HG03521 (cell line): ENCODE data around the gene ZSCAN20.
"Not testable (repeated sequence)": the region's sequence is repeated elsewhere in the genome, so short reads cannot be mapped to it uniquely, and the experiment has no call there.

Experiments used
- ATAC-seq: cut with Tn5 transposase; IDR thresholded peaks from one replicate; pipeline ENCODE4 v1.9.1; 2021; ENCODE audit warnings: mild to moderate bottlenecking, moderate library complexity; ENCODE audit not compliant: unreplicated experiment

ZSCAN20 gene

DNA sequence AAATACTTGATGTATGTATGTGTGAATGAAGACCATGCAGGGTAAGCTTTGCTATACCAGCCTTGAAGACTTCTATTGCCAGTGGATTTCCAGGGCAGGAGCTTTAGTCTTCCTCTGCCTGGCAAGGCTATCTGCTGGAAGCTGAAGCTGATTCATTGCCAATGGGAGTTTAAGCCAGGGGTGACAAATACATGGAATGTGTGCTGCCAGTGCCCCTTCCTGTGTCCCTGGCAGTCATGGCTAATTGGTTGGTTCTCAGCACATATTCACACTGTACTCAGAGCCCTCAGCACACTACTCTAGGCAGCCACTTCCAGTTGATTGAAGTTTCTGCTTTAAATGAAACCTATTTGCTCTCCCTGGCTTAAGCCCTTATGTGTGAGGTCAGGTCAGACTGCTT is 1.5 kb downstream of the ZSCAN20 start:
- no peak for ATAC-seq

DNA sequence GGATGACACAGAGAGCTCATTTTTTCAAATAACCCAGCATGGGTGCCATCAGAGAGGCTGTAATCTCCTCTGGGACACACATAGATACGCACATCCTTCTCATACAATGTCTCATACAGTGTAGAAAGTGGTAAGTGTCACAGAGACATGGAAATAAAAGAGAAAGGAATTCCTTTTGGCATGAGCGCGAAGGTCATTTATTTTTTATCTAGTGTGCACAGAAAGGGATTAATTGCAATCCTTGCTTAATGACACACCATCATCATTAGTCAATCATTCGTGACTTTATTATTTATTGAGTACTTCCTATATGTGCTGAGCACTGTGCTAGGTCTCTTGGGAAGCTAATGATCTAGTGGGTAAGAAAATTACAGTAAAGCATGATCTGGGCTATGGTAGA is 5.0 kb downstream of the ZSCAN20 start:
- ATAC-seq = no peak

DNA sequence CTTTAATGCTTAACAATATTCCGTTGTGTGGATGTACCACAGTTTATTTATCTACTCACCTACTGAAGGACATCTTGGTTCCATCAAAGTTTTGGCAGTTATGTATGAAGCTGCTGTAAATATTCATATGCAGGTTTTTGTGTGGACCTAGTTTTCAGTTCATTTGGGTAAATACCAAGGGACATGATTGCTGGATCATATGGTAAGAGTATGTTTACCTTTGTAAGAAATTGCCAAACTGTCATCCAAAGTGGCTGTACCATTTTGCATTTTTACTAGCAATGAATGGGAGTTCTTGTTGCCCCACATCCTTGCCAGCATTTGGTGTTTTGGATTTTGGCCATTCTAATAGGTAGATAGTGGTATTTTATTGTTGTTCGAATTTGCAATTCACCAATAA is 10.0 kb downstream of the ZSCAN20 start:
- no peak for ATAC-seq

DNA sequence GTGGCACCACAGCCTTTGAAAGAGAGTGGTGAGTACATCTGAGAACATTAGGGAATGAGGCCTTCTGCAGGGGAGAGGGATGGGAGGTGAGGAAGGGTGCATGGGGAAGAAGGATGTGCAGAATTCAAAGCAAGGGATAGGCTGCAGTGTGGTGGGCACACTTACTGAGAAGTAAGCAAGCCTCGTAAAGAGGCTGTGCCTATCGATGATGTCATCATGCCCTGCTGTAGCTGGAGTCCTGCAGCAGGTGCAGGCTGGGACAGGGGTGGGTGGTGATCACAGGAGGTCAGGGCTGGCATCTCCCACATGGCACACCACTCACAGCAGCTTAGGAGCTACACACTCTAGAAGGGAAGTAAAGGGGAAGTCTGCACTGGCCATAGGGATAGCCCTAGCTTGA is 16.2 kb downstream of the ZSCAN20 start:
- ATAC-seq = no peak

DNA sequence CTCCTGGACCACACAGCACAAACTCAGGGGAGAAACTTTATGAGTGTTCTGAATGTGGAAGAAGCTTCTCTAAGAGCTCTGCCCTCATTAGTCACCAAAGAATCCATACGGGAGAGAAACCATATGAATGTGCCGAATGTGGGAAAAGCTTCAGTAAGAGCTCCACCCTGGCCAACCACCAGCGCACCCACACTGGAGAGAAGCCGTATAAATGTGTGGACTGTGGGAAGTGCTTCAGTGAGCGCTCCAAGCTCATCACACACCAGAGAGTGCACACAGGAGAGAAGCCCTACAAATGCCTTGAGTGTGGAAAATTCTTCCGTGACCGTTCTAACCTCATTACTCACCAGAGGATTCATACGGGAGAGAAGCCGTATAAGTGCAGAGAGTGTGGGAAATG is 22.5 kb downstream of the ZSCAN20 start:
- ATAC-seq = no peak

DNA sequence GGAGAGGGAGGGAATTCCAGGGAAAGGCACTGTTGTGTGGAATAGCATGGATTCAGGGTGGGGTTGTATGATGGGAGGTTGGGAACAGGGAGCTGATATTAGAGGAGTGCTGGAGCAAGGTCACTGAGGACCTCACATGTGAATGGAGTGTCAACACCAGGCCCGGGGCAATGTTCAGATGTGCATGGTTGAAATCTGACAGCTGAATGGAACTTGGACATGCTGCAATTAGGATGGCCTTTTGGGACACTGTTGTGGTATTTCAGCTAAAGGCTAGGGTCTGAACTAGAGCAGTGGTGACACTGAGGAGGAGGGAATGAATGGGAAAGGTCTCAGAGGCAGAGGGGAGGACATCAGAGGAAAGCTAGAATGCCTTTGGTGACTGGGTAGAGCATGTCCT is 25.0 kb downstream of the ZSCAN20 start:
- no peak for ATAC-seq

DNA sequence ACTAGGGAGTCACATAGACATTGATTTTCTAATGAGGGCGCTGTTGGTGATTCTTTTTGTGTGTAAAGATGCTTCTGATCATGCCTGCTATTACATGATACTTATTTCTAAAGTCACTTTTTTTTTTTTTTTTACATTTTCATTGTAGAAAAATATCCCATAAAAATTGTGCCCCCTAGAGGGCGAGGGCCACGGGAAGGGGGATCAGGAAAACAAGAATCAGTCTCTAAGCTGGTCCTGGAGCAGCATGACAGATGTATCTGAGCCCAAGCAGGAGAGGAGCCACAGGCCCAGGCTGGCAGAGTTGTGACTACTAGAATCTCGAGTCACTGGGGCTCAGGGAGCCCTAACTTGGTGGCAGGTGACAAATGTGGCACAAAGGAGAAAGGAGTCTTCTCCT is 28.1 kb downstream of the ZSCAN20 start:
- ATAC-seq = no peak

DNA sequence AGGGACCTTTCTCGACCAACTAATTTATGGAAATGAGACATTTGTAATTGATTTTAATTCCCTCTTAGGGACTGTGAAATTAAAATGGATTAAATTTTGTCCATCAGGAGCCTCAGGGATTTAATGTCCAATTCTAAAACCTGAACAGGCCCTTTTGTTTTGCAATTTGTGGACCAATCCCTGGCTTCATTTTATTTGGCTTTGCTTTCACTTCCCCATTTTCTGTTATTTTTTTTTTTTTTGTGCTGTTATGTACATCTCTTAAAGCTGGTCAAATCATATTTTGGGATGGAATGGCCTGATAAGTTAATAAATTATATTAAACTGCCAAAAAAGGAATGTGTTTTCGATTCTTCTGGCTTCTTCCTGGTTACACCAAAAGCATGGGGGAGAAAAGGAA is 28.9 kb downstream of the ZSCAN20 start:
- no peak for ATAC-seq

DNA sequence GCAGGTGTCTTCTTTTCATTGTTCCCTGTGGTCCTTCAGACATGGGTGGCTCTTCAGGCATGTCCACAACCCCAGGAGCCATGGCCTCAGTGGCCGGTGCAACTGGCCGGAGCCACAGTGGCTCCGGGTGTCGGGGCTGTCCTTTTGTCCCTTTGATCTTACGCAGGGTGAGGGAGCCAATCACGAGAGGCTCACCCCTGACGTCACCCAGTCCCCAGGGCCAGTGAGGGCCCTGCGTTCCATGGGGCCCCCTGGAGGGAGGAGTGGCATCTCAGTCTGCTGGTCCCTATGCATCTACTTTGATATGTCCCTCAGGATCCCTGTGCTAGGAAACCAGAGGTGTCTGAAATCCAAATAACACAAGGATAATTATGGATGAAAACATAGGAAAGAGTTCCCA is 29.3 kb downstream of the ZSCAN20 start:
- no peak for ATAC-seq

DNA sequence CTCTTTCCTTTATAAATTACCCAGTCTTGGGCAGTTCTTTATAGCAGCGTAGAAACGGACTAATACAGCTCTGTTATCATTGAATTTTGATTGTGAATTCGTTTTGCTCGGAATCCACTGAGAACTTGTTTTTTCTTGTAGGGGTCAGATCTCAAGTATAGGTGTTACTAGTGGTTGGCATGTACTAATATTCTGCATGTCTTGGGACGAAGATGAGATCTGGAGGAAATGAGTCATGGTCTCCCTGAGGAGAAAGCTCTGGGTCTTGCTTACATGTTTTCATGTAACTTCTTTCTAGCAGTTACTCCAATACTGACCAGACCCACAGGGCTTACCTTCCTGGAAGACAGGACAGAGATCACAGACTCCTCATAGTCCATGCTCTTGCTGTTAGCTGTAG is 30.3 kb downstream of the ZSCAN20 start:
- ATAC-seq = no peak

DNA sequence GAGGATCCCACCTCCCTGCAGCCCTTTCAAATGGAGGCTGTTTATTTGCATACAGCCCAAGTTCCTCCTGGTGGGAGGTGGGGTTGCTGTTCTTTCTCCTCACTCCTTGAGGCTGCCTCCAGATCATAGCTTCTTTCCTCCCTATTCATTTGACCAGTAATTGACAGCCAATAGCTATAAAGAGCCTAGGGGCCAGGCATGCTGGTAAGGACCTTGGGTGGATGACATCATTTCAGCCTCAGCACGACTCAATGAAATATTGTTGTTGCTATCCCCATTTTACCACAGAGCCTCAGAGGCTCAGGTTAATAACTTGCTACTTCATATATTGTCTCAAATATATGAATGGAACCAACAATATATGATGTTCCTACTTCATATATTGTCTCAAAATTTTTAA is 31.1 kb downstream of the ZSCAN20 start:
- ATAC-seq = no peak

DNA sequence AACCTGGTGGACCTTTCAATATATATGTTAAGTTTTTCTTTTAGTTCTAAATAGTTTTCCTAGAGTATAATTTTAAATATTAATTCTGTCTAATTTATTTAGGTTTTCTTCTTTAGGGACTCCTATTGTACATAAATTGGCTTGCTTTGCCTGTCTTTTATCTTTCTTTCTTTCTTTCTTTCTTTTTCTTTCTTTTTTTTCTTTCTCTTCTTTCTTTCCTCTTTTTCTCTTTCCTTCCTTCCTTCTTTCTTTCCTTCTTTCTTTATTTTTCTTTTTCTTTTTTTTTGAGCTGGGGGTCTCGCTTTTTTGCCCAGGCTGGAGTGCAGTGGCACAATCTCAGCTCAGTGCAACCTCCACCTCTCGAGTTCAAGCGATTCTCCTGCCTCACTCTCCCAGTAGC is 35.2 kb downstream of the ZSCAN20 start:
- ATAC-seq = no peak

DNA sequence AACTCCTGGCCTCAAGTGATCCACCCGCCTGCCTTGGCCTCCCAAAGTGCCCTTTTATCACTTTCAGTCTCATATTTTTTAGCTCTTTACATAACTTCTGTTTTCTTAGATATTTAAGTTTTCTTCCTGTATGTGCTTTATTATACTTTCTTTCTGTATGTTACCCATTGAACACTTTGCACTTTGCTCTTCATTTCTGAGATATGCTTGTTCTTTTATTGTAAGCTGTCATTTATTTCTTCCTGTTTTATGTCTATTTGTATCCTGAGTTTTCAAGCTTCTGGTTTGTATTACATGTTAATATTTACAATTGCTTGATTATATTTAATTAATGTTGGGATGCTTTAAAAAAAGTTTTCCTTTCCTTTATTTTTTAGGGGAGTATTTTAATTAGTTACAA is 35.7 kb downstream of the ZSCAN20 start:
- ATAC-seq = no peak

DNA sequence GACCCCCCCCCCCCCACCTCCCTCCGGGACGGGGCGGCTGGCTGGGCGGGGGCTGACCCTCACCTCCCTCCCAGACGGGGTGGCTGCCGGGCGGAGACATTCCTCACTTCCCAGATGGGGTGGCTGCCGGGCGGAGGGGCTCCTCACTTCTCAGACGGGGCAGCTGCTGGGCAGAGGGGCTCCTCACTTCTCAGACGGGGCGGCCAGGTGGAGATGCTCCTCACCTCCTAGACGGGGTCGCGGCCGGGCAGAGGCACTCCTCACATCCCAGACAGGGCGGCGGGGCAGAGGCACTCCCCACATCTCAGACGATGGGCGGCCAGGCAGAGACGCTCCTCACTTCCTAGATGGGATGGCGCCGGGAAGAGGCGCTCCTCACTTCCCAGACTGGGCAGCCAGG is 36.8 kb downstream of the ZSCAN20 start:
- not testable (repeated sequence) for ATAC-seq

DNA sequence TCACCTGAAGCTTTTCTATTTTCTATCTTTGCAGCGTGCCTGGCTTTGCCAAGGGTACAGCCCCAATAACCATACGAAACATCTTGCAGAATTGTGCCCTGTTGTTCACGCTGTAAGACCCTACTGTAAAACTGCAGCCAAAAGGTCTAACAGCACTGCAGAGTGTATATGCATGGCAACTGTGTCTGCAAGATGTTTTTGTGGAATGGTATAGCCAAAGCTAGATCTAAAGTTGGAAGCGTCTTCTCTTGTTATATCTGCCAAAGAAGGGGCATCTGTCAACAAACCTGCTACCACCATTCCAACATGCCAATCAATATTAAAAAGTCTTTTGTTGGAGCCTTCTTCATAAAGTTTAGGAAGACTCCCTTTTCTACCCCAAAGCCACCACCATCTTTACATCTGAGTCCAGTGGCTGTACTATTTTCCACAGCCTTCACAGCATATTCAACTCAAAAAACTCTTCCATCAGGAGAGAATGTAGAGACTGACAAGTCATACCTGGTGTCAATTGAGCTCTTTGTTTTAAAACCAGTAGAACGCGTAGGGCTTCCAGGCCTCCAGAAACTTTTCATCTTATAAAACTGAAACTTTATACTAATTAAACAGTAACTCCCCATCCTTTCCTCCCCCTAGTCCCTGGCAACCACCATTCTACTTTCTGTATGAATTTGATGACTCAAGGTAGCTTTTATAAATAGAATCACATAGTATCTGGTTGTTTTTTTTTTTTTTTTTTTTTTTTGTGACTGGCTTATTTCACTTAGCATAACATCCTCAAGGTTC is 40.0 kb downstream of the ZSCAN20 start:
- no peak for ATAC-seq

DNA sequence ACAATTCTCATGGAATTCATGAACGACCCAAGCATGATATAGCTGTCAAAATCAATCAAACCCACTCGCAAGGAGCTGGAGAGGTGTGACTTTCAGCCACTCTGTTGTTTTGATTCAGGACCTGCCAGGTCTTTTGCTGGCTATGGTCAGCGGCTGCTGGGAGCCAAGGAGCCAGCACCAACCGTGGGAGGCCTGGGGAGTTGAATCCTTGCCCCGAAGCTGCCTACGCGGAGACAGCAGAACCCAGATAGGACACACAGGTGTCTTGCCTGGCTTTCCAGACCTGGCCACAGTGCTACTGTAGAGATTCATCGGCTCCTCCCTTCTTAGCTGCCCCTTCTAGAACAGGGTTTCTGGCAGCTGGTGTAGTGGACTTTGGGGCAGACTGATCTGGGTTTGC is 42.7 kb downstream of the ZSCAN20 start:
- ATAC-seq = no peak

DNA sequence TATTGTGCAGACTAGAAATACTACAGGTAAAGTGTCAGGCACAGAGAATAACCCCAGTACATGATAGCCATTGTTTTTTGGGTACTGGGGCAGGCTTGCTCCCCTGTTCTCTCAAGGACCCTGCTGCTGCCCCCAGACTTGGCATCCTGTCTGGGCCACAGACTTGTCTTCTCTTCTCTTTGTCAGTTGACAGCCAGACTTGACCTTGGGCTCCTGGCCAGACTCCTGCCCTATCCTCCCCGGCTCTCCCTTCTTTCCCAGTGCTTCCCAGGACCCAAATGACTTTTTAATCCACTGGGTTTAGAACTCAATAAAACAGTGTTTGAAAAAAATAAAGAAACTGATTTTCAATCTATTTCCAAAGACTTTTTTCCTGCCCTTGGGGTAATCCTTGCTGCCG is 43.2 kb downstream of the ZSCAN20 start:
- no peak for ATAC-seq

DNA sequence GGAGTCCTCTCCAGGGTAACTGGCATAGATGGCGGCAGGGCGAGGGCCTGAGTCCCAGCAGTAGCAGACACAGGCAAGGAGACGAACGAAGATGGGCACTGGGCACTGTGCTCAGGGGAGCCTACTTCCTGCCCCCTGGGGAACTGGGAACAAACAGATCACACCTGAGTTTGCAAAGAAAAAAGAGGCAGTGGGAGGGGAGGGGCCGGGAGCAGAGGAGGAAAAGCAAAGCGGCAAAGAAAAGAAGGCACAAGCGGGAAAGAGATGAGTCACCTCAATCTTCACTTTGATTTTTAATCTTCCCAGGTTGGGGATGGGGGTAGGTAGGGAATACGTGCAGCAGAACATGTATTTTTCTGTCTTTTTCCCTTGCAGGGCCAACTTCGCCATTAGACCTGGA is 44.0 kb downstream of the ZSCAN20 start:
- ATAC-seq = no peak

DNA sequence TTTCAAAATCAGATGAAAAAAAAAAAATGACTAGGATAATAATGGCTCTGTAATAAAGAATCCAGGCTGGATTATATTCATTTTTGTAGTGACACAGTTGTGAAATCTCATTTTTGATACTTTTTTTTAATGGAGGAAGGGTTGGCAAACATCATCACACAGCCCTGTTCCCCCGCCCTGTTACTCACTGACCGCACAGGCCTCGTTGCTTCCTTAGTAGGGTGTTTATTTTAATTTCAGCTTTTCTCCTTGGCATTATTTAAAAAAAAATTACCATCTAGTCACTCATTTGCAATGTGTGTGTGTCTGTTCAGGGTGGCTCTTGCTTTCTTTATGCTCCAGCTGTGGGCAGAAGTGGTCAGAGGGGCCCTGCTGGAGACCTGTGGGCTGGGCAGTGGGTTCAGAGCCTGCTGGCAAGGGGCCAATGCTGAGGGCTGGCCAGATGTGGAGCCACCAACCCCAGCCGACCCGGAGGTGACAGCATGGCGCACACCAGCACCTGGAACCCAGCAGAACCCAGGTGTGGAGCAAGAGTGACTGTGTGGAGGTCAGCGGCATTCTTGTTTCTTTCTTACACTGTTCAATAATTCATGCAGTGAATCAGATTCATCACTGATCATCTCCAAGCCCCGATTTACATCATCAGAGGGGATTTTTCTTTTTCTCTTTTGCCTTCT is 44.6 kb downstream of the ZSCAN20 start:
- no peak for ATAC-seq

DNA sequence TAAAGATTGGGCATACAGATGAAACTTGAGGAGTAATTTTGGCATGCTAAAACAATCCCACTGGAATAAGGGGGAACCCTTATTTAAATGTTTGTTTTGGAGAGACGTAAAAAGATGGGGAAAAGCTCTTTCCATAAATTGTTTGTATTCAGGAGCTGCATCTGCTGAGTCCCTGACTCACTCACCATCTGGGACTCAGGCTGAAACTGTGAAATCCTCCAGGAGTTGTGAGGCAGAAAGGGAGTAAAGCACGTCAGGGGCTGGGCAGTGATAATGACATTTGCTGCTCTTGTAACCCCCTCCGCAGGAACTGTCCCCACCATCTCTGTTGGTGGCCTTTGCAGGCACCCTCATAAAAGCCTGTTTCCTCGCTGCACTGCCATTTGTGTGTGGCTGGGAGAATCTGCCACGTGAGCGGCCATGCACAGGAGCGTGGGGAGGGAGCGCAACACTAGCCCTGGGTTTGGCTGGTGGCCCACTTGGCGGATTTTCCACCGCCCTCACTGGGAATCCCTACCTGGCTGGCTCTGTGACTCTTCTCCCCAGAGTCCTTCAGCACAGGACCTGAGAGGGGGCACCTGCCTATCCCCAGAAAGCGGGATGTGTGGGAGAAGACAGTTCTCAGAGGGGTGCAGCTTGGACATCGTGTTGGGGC is 45.3 kb downstream of the ZSCAN20 start:
- no peak for ATAC-seq

DNA sequence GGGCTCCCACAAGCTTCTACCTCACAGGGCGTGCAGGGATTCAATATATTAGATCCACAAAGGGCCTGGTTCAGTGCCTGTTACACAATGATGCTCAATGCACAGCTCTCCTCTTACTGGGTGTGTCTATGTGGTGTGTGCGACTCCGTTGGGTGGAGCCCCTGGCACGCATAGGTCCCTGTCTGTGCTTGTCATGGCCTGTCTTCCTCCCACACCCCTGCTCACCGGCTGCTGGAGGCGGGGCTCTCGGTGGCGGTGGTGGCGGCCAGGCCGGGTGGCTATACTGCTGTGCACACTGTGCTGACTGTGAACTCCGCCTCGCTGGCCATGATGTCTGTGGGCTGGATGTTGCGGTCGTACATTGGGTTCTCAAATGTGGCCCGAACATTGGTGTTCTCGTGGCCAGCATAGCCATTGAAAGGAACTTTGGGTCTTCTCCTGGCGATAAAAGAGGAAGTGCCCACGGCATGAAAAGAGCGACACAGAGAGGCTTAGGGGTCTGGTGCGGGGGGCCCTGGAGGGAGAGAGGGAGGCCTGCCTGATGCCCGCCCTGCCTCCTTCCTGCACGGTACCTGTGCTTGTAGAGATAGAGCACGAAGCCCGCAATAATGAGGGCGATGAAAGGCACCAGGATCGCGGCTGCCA is 46.9 kb downstream of the ZSCAN20 start:
- ATAC-seq = no peak

DNA sequence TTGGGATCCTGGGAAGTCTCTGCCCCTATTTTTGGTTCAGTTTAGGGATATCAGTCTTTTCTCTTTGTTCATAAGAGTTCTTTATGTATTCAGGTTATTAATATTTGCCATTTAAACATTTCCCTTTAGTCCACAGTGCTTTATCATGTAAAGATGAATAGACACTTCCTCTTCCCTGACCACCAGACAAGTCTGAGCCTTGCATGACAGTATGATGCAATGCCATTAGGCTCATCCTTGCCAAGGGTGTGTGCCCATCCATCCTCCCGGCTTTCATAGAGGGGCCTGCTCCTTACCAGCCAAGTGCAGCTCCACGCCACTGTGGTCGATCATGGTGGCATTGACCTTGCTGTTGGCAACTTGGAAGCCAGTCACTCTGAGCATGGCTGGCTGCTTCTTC is 52.1 kb downstream of the ZSCAN20 start:
- ATAC-seq = no peak
